Mesodermal cell (in vitro differentiated cells): ENCODE measurements around the gene BMP2.

Experiments
- H3K27ac ChIP-seq: 2 replicates; pipeline ENCODE4 v1.7.0; 2013; ENCODE audit warnings: mild to moderate bottlenecking, low read depth, low read length, moderate library complexity; ENCODE audit not compliant: severe bottlenecking
- H3K36me3 ChIP-seq: 2 replicates; pipeline ENCODE4 v1.7.1; 2013; ENCODE audit warnings: mild to moderate bottlenecking, low read length, moderate library complexity; ENCODE audit not compliant: control insufficient read depth, insufficient read depth
- H3K4me1 ChIP-seq: one replicate; pipeline ENCODE4 v1.7.1; 2013; ENCODE audit warnings: mild to moderate bottlenecking, low read length; ENCODE audit not compliant: insufficient read depth, control insufficient read depth, poor library complexity, severe bottlenecking
- H3K4me3 ChIP-seq: 2 replicates; pipeline ENCODE4 v1.7.0; 2013; ENCODE audit warnings: low read length, control low read depth, mild to moderate bottlenecking; ENCODE audit not compliant: insufficient read depth, poor library complexity, severe bottlenecking; ENCODE audit errors: extremely low read depth
- H3K9me3 ChIP-seq: 2 replicates; pipeline ENCODE4 v1.7.1; 2013; ENCODE audit warnings: mild to moderate bottlenecking, low read length, moderate library complexity; ENCODE audit not compliant: control insufficient read depth
- WGBS, 2 experiments: methylation state at CpG; one replicate each; pipeline ENCODE4 v1.1.5; 2013; ENCODE audit warnings: missing lambda C conversion rate in 2 of 2; ENCODE audit not compliant: insufficient coverage in 2 of 2; 5-methylcytosine and 5-hydroxymethylcytosine counted together

The BMP2 gene

DNA sequence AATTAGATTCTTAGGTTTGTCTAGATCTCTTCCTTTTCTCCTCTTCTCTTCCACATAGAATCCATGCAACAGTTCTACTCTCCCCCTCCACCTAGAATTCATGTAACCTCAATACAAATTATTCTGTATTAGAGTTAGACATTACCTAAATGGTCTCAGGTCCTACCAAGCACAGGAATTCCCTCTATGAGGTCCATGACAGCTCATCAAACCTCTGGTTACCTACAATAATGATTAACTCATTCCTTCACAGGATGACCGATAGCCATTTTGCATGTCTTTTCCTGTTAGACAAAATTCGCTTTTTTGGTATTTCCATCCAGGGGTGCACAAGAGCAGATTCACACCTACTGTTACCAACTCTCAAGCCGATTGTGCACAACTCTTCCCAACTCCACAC is 27.4 kb upstream of the BMP2 start:
- Histone ChIP-seq H3K27ac (no peak overlapping the region), H3K4me3 (no peak overlapping the region), H3K4me1 (peaks cover 6% of the 10 kb centered on the region), H3K36me3 (no peaks in the 10 kb centered on the region), H3K9me3 (peaks cover 2% of the 10 kb centered on the region)
- WGBS, 2 experiments, result 100% methylated on average over 1 to 2 of the region's 3 CpGs

DNA sequence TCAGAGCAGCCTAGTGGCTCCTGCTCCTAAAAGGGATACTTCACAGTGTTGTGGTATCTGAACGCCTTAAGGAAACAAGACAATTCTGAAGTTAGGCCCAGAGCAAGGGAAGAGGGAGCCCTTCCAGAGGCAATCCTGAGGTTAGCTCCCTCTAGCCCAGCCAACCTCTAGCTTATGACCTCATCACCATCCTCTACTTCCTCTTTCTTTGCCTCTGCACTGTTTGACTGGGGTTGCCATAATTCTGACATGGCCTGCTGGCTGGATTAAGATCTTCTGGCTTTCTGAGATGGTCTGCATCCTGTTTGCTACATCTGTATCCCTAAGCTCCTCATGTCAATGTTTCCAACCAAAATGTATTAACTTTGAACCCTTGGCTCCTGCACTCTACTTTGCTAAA is 23.3 kb upstream of the BMP2 start:
- Histone ChIP-seq H3K27ac (no peak overlapping the region), H3K4me1 (no peaks in the 10 kb centered on the region), H3K4me3 (no peak overlapping the region), H3K36me3 (no peaks in the 10 kb centered on the region), H3K9me3 (no peaks in the 10 kb centered on the region)
- WGBS, 2 experiments, result 88 to 100% methylated on average over 1 of the region's 1 CpG

DNA sequence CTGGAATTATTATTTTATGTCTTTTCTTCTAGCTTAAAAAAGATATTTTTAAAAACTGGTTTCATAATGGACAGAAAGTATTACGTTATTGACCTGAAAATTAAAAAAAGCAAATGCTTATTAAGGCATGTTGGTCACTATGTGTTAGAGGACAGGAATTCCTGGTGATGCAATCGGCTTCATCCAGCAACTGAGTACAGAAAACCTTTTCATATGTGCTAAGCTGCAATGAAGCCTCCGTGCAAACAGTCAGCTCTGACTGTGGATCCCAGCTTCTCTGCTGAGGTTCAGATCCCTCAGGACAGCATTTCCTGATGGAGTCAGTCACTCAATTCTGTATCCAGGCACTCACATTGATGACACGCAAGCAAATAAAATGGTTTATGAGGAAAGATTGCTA is 22.7 kb upstream of the BMP2 start:
- WGBS, 2 experiments, result 98 to 99% methylated on average over 4 of the region's 4 CpGs
- Histone ChIP-seq H3K4me1 (no peaks in the 10 kb centered on the region), H3K4me3 (no peak overlapping the region), H3K9me3 (no peaks in the 10 kb centered on the region), H3K27ac (no peak overlapping the region), H3K36me3 (no peaks in the 10 kb centered on the region)

DNA sequence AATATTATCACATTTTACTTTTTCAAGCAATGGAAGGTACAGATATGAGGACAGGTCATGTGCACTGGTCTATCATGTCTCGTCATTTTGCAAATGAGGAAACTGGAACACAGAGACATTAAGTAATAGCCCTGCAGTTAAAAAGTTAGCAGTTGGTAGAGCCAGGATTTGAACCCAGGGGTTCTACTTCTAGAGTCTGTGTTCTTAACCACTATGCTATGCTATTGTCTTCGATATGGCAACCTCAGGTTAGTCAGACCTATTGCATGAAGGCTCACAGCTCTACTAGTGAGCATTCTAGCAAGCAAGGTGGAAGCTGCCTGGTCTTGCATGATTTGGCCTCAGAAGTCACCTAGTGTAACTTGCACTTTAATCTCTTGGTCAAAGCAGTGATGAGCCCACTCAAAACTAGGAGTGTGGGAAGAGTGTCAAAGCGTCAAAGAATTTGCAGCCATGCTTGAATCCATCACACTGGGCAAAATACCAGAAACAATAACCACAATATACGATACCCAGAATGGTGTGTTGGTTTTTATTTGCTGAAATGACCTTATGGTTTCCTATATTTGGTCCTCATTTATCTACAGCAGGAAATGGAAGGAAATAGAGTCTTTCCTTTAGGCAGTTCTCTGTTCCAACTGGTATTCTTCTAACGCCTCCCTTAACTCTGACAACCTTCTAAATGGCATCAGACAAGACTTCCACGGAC is 20.4 kb upstream of the BMP2 start:
- WGBS, 2 experiments, result 88 to 91% methylated on average over 4 of the region's 6 CpGs
- H3K36me3 ChIP-seq, result no peaks in the 10 kb centered on the region
- no peaks in the 10 kb centered on the region for H3K4me1 ChIP-seq

DNA sequence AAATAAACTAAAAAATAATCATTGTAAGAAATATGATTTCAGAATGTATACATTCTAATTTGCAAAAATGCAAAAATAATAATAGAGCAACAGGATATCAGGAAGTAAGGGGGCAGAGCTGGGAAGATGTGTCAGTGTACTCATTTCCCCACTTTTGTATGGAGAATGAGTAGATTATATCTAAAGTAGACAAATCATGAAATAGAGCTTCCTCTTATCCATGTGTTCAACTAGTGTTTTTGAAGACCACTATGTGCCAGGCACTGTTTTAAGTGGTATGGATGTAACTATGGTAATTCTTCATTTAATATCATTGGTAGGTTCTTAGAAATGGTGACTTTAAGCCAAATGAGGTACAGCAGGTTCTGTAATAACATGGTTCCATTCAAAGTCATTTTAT is 17.0 kb upstream of the BMP2 start:
- Histone ChIP-seq H3K4me1 (no peaks in the 10 kb centered on the region), H3K9me3 (no peaks in the 10 kb centered on the region), H3K36me3 (no peaks in the 10 kb centered on the region), H3K27ac (no peak overlapping the region), H3K4me3 (no peak overlapping the region)

More for the DNA sequence above, 20.4 kb upstream of the BMP2 start:
- no peak overlapping the region for H3K27ac ChIP-seq
- H3K9me3 ChIP-seq, result no peaks in the 10 kb centered on the region
- H3K4me3 ChIP-seq, result no peak overlapping the region

DNA sequence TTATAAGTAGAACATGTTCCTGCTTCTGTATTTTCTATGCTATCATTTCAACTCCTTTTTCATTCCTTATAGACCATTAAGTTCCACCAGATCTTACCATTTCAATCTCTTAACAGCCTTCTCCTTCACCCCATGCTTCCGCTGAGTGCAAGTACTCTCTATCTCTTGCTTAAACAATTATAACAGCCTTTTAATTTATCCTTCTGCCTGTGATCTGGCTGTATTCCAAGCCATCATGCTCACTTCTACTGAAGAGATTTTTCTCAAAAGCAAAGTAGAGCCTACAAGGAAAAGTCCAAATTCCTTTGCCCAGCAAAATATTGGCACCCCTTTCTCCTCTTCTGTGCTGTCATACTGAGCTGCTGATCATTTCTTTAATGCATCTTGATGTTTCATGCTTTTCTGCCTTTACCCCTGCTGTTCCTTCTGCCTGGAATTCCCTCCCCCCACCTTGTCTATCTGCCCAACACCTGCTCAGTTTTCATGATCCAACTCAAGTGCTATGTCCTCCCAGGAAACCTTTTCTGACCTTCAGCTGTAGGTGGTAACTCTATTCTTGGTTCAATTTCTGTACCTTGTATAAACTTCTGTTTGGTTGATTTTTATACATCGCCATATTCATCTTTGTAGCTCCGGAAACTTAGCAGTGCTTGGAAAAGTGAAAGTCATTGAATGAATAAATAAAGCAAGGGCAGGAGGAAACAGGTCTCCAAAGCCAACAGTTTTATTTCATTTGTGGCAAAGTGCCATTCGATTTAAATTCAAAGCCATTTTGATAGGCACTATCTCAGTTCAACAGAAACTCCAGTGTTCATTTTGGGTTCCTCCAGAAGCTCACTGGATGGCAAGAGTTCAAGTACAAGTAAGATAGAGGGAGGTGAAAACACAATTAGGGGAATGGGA is 10.5 kb upstream of the BMP2 start:
- H3K4me1 ChIP-seq, result no peaks in the 10 kb centered on the region
- no peak overlapping the region for H3K27ac ChIP-seq
- 88 to 100% methylated on average over 3 to 4 of the region's 4 CpGs for WGBS, 2 experiments
- H3K4me3 ChIP-seq, result no peak overlapping the region
- H3K36me3 ChIP-seq, result no peaks in the 10 kb centered on the region
- H3K9me3 ChIP-seq, result no peaks in the 10 kb centered on the region

DNA sequence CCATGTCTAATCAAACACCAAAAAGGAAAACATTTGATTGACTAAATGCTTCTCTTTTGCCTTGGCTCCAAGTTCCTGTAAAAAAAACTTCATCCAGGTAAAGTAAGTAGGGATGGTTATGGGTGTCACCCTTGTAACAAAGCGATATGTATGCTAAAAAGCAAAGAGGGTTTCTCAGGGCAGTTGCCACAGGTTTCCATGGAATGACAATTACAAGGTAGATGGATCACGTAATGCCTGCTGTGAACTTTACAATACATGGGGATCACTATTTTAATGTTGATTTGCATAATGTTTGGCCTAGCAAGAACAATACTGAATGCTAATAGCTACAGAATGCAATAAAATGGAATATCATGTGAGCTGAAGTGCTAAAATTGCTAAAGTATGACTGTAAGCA is 2.9 kb upstream of the BMP2 start:
- H3K4me1 ChIP-seq, result peaks cover 8% of the 10 kb centered on the region
- H3K36me3 ChIP-seq, result no peaks in the 10 kb centered on the region
- no peak overlapping the region for H3K27ac ChIP-seq
- no peaks in the 10 kb centered on the region for H3K9me3 ChIP-seq
- 79 to 80% methylated on average over 2 of the region's 2 CpGs for WGBS, 2 experiments
- no peak overlapping the region for H3K4me3 ChIP-seq

DNA sequence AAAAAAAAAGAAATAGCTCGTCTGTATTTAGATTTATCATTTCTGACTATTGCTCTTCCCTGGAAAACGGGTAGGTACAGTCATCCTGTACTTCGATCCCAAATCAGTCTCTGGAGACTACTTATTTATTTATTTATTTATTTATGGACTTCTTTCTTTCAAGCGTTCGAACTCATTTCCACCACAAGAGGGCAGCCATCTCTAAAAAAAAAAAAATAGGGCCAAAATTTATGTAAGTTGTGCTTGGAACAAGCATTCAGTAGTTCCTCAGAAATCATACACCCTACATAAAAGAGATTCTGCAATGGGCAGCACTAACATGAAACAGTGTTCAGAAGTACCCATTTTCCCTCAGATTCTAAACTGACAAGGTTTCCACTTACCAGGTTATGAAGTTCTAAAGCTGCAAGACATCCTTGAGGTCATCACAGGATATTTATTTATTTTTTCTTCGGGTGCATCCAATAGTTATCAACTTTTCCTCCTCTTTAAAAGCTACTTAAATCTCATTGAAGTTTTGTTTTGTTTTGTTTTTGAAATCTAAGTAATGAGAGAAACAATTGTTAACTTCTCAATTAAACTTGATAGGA is 1.9 kb upstream of the BMP2 start:
- WGBS, 2 experiments, result no CpG with 5 or more reads among the region's 6 CpGs
- H3K4me1 ChIP-seq, result peaks cover 8% of the 10 kb centered on the region
- no peaks in the 10 kb centered on the region for H3K36me3 ChIP-seq
- H3K9me3 ChIP-seq, result no peaks in the 10 kb centered on the region
- no peak overlapping the region for H3K4me3 ChIP-seq
- no peak overlapping the region for H3K27ac ChIP-seq

DNA sequence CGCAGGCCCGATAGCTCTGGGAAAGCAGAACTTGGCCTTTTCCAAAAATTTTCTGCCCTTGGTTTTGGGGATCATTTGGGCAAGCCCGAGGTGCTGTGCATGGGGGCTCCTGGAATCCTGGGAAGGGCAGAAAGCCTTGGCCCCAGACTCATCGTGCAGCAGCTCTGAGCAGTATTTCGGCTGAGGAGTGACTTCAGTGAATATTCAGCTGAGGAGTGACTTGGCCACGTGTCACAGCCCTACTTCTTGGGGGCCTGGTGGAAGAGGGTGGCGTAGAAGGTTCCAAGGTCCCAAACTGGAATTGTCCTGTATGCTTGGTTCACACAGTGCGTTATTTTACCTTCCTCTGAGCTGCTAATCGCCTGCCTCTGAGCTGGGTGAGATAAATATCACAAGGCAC is 1.1 kb upstream of the BMP2 start:
- Histone ChIP-seq H3K27ac (no peak overlapping the region), H3K36me3 (no peaks in the 10 kb centered on the region), H3K4me3 (peak overlapping the region; percentile 49), H3K4me1 (peaks cover 8% of the 10 kb centered on the region), H3K9me3 (no peaks in the 10 kb centered on the region)
- 71 to 75% methylated on average over 7 to 8 of the region's 9 CpGs for WGBS, 2 experiments

DNA sequence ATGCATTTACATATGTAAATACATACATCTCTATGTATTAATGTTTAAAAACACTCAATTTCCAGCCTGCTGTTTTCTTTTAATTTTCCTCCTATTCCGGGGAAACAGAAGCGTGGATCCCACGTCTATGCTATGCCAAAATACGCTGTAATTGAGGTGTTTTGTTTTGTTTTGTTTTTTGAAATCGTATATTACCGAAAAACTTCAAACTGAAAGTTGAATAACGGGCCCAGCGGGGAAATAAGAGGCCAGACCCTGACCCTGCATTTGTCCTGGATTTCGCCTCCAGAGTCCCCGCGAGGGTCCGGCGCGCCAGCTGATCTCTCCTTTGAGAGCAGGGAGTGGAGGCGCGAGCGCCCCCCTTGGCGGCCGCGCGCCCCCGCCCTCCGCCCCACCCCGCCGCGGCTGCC is 355 bp upstream of the BMP2 start:
- H3K27ac ChIP-seq, result no peak overlapping the region
- peak overlapping the region; percentile 49 for H3K4me3 ChIP-seq
- no peaks in the 10 kb centered on the region for H3K36me3 ChIP-seq
- 0 to 3% methylated on average over 16 to 17 of the region's 26 CpGs for WGBS, 2 experiments
- peaks cover 8% of the 10 kb centered on the region for H3K4me1 ChIP-seq
- H3K9me3 ChIP-seq, result no peaks in the 10 kb centered on the region
